ENCODE measurements around the gene PLEKHO2.

- TF ChIP-seq CTCF (IDR thresholded peaks at IDR 0.05 in 8 of 11, conservative IDR thresholded peaks at IDR 0.05 in 3 of 11) (no peak), POLR2A (IDR thresholded peaks at IDR 0.05) (no peak)
Measured at GRCh38 chr15:64845831-64846595, 4.3 kb downstream of the PLEKHO2 start.
